Right cardiac atrium (tissue), 5 donors: Measurements from ENCODE around the gene RHBDF2. TPM values are rescaled to one million over a fixed set of nuclear protein-coding genes. Genes with fewer than 3 reads are reported as not detected.

Experiments used
- ATAC-seq, 2 donors: fragments of 200-7000 bp; cut with Tn5 transposase; one replicate each; pipeline versions ENCODE4 v1.8.0 to v1.9.1; 2020; ENCODE audit warnings: moderate library complexity in 2 of 2, mild to moderate bottlenecking in 1 of 2
- DNase-seq, 3 donors: peaks; one replicate each; pipeline ENCODE4 v3.0.0-alpha.2; 2020
- H3K27ac ChIP-seq: one replicate; pipeline ENCODE4 v1.5.1; 2013; ENCODE audit warnings: mild to moderate bottlenecking, low read length, control low read depth, moderate library complexity
- H3K27me3 ChIP-seq: one replicate; pipeline ENCODE4 v1.6.1; 2013; ENCODE audit not compliant: control insufficient read depth, insufficient read depth
- H3K4me1 ChIP-seq: one replicate; pipeline ENCODE4 v1.6.1; 2013; ENCODE audit warnings: low read length; ENCODE audit not compliant: control insufficient read depth, insufficient read depth
- H3K4me3 ChIP-seq: one replicate; pipeline ENCODE4 v1.5.1; 2013; ENCODE audit warnings: low read length, control low read depth
- H3K9me3 ChIP-seq: one replicate; pipeline ENCODE4 v1.6.1; 2013; ENCODE audit warnings: low read length; ENCODE audit not compliant: control insufficient read depth
- WGBS: extraction: QIAGEN DNeasy Blood & Tissue Kit; methylation state at CpG from one replicate; pipeline ENCODE4 v1.1.7; 2013; 5-methylcytosine and 5-hydroxymethylcytosine counted together
- intact Hi-C, 4 donors: fragments of 100-400 bp; cut with DNase I; formaldehyde crosslinking; loops; one replicate each; pipeline versions ENCODE4 v1.11.0 to v1.14.0; 2022 to 2023
- polyA plus RNA-seq: library from polyadenylated mRNA; stranded (reverse); fragments of 200-250 nt; gene quantifications from one replicate; pipeline ENCODE4 v1.2.3, GENCODE V29; 2013
- total RNA-seq, 4 donors: library from RNA; stranded (reverse); fragmentation: NEBNext Ultra II Directional; extraction: Animal tissue kit (Norgen Biotek cat#: 25700); gene quantifications; one replicate each; pipeline ENCODE4 v1.2.1, GENCODE V29; 2021
- donor health status: healthy with polysubstance abuse.
- donor health status: DM: no; HTN: yes; CAD: no.
- donor health status: DM: no; HTN: no; CAD: no.
- donor health status: DM: no; HTN: yes; CAD: no; lungs with severe emphysema.
- donor health status: DM: yes; HTN: yes; CAD: no.

The RHBDF2 gene
- total and polyA plus RNA-seq, 5 donors, result 10.2 to 16.4 (median 12.0) TPM

GRCh38 chr17:76453431-76453743 lies 47.8 kb downstream of the RHBDF2 start:
- Histone ChIP-seq H3K27me3 (no peaks in the 10 kb centered on the region), H3K4me3 (no peak overlapping the region), H3K4me1 (no peaks in the 10 kb centered on the region), H3K27ac (no peak overlapping the region), H3K9me3 (no peaks in the 10 kb centered on the region)
- intact Hi-C loops, result loop anchor here in 1 of 4 donors (10.0 kb wide), 1 partner anchor 49 kb away; no protein-coding TSS in a partner anchor
- 28% methylated on average over 6 of the region's 6 CpGs for WGBS
- ATAC-seq (no peak), DNase-seq (no peak)

- WGBS, result under 1% methylated on average over 101 of the region's 101 CpGs
- DNase-seq (peak; percentile 89 to 96 (median 95)), ATAC-seq (peak; percentile 95 to 96)
- H3K9me3 ChIP-seq, result no peaks in the 10 kb centered on the region
- no peaks in the 10 kb centered on the region for H3K27me3 ChIP-seq
- peak within 1 kb of the TSS; percentile 77 for H3K4me3 ChIP-seq
- intact Hi-C loops, result loop anchor here in 1 of 4 donors (10.0 kb wide), 1 partner anchor 48 kb away; no protein-coding TSS in a partner anchor
- peak within 1 kb of the TSS; percentile 60 for H3K27ac ChIP-seq
- no peaks in the 10 kb centered on the region for H3K4me1 ChIP-seq
Measured at GRCh38 chr17:76452660-76453430, 48.4 kb downstream of the RHBDF2 start, which contains the start of gene UBE2O. TSS of gene UBE2O (minus strand) at chr17:76453152. CDS start at chr17:76453141, 11 bp downstream.

GRCh38 chr17:76452127-76452659 lies 49.0 kb downstream of the RHBDF2 start:
- H3K27ac ChIP-seq, result peak overlapping the region; percentile 1
- intact Hi-C loops, result loop anchor here in 1 of 4 donors (10.0 kb wide), 1 partner anchor 47 kb away; no protein-coding TSS in a partner anchor
- ATAC-seq, result peak; percentile 42 to 55
- no peaks in the 10 kb centered on the region for H3K9me3 ChIP-seq
- peak overlapping the region; percentile 77 for H3K4me3 ChIP-seq
- WGBS, result under 1% methylated on average over 29 of the region's 29 CpGs
- DNase-seq, result peak in 2 of 3 donors; percentile 60 to 64
- no peaks in the 10 kb centered on the region for H3K4me1 ChIP-seq
- H3K27me3 ChIP-seq, result no peaks in the 10 kb centered on the region

- Histone ChIP-seq H3K4me1 (peaks cover 2% of the 10 kb centered on the region), H3K27me3 (no peaks in the 10 kb centered on the region), H3K4me3 (peak overlapping the region; percentile 77), H3K9me3 (no peaks in the 10 kb centered on the region), H3K27ac (no peak overlapping the region)
- WGBS, result 60% methylated on average over 6 of the region's 6 CpGs
- intact Hi-C loops, result loop anchor here in 1 of 4 donors (10.0 kb wide), 1 partner anchor 47 kb away; no protein-coding TSS in a partner anchor
- ATAC-seq (no peak), DNase-seq (no peak)
Measured at GRCh38 chr17:76451506-76451905, 49.7 kb downstream of the RHBDF2 start.

- Histone ChIP-seq H3K4me1 (peaks cover 8% of the 10 kb centered on the region), H3K27me3 (no peaks in the 10 kb centered on the region), H3K9me3 (no peaks in the 10 kb centered on the region), H3K4me3 (no peak overlapping the region), H3K27ac (no peak overlapping the region)
- 86% methylated on average over 6 of the region's 6 CpGs for WGBS
- intact Hi-C loops, result loop anchor here in 1 of 4 donors (5.0 kb wide), 1 partner anchor 42 kb away; no protein-coding TSS in a partner anchor
- DNase-seq (no peak), ATAC-seq (no peak)
Measured at GRCh38 chr17:76449126-76449525, 52.1 kb downstream of the RHBDF2 start.

GRCh38 chr17:76447931-76448652 lies 53.1 kb downstream of the RHBDF2 start:
- peak; percentile 29 to 36 for ATAC-seq
- intact Hi-C loops, result loop anchor here in 1 of 4 donors (5.0 kb wide), 1 partner anchor 41 kb away; no protein-coding TSS in a partner anchor
- Histone ChIP-seq H3K4me3 (no peak overlapping the region), H3K27me3 (no peaks in the 10 kb centered on the region), H3K27ac (peak overlapping the region; percentile 96), H3K9me3 (no peaks in the 10 kb centered on the region), H3K4me1 (peaks cover 8% of the 10 kb centered on the region)
- WGBS, result 51% methylated on average over 7 of the region's 7 CpGs
- DNase-seq, result no peak

- WGBS, result 55% methylated on average over 9 of the region's 9 CpGs
- DNase-seq, result no peak
- Histone ChIP-seq H3K27ac (peak overlapping the region; percentile 40), H3K9me3 (no peaks in the 10 kb centered on the region), H3K4me3 (no peak overlapping the region), H3K4me1 (peaks cover 8% of the 10 kb centered on the region), H3K27me3 (no peaks in the 10 kb centered on the region)
- intact Hi-C loops, result loop anchor here in 1 of 4 donors (5.0 kb wide), 1 partner anchor 39 kb away; no protein-coding TSS in a partner anchor
- ATAC-seq, result peak; percentile 21 to 37
Measured at GRCh38 chr17:76446449-76447231, 54.6 kb downstream of the RHBDF2 start.

- no peak overlapping the region for H3K4me3 ChIP-seq
- peak; percentile 14 to 46 for ATAC-seq
- intact Hi-C loops, result loop anchor here in 1 of 4 donors (5.0 kb wide), 1 partner anchor 39 kb away; no protein-coding TSS in a partner anchor
Measured at GRCh38 chr17:76445697-76446448, 55.4 kb downstream of the RHBDF2 start.

GRCh38 chr17:76444518-76445311 lies 56.5 kb downstream of the RHBDF2 start:
- DNase-seq, result no peak
- H3K9me3 ChIP-seq, result no peaks in the 10 kb centered on the region
- H3K4me3 ChIP-seq, result no peak overlapping the region
- no peaks in the 10 kb centered on the region for H3K27me3 ChIP-seq
- ATAC-seq, result no peak
- peaks cover 8% of the 10 kb centered on the region for H3K4me1 ChIP-seq
- peak overlapping the region; percentile 51 for H3K27ac ChIP-seq
- 71% methylated on average over 9 of the region's 9 CpGs for WGBS
- intact Hi-C loops, result loop anchor here in 1 of 4 donors (5.0 kb wide), 1 partner anchor 37 kb away; no protein-coding TSS in a partner anchor

More at GRCh38 chr17:76445697-76446448, 55.4 kb downstream of the RHBDF2 start:
- Histone ChIP-seq H3K9me3 (no peaks in the 10 kb centered on the region), H3K4me1 (peaks cover 8% of the 10 kb centered on the region), H3K27ac (peak overlapping the region; percentile 87), H3K27me3 (no peaks in the 10 kb centered on the region)
- 55% methylated on average over 10 of the region's 10 CpGs for WGBS
- no peak for DNase-seq
